Activated naive CD4-positive, alpha-beta T cell treated with anti-CD3 and anti-CD28 coated beads, Interleukin-2, amount 10 ng/mL, durations not matched to agents 7 days and 5 days (primary cell): ENCODE data around the gene IQCE.
A peak's percentile ranks its signal among the peaks of the same experiment; 100 is the strongest.

ENCODE experiments used
- CTCF ChIA-PET: fragments of 350-600 bp; sonication (Branson Sonifier 250); formaldehyde crosslinking; loops from one replicate; lab custom pipeline; 2021; ENCODE audit warnings: antibody characterized with exemption; lab: Charles Lee
- DNase-seq: peaks from one replicate; pipeline ENCODE4 v3.0.0-alpha.2; 2020
- H3K27ac Mint-ChIP-seq: one replicate; pipeline ENCODE4 v1.8.0; 2021; ENCODE audit warnings: mild to moderate bottlenecking, moderate library complexity, mixed read lengths
- H3K27me3 Mint-ChIP-seq: one replicate; pipeline ENCODE4 v1.8.0; 2021; ENCODE audit warnings: mild to moderate bottlenecking, mixed read lengths
- H3K36me3 Mint-ChIP-seq: one replicate; pipeline ENCODE4 v1.8.0; 2021; ENCODE audit warnings: mixed read lengths
- H3K4me1 Mint-ChIP-seq: one replicate; pipeline ENCODE4 v1.8.0; 2021; ENCODE audit warnings: mixed read lengths
- H3K4me3 Mint-ChIP-seq: one replicate; pipeline ENCODE4 v1.8.0; 2021; ENCODE audit warnings: mild to moderate bottlenecking, moderate library complexity, mixed read lengths
- H3K9me3 Mint-ChIP-seq: one replicate; pipeline ENCODE4 v1.8.0; 2021; ENCODE audit warnings: mixed read lengths

Gene IQCE

GRCh38 chr7:2639181-2639681 lies 80.5 kb downstream of the IQCE start:
- Mint-ChIP-seq H3K36me3 (no peaks in the 10 kb centered on the region), H3K27ac (no peak overlapping the region), H3K9me3 (no peaks in the 10 kb centered on the region), H3K27me3 (peaks cover under 1% of the 10 kb centered on the region), H3K4me1 (peaks cover under 1% of the 10 kb centered on the region), H3K4me3 (no peak overlapping the region)
- no peak for DNase-seq
- CTCF ChIA-PET: no interaction called here

- no peaks in the 10 kb centered on the region for H3K27me3 Mint-ChIP-seq
- H3K4me1 Mint-ChIP-seq: peaks cover 7% of the 10 kb centered on the region
These were observed 81.1 kb downstream of the IQCE start for GRCh38 chr7:2639695-2640481.

GRCh38 chr7:2640482-2640830 lies 81.7 kb downstream of the IQCE start:
- H3K27ac Mint-ChIP-seq: no peak overlapping the region
- CTCF ChIA-PET: no interaction called here
- DNase-seq: no peak
- H3K9me3 Mint-ChIP-seq: no peaks in the 10 kb centered on the region
- H3K36me3 Mint-ChIP-seq: no peaks in the 10 kb centered on the region
- H3K4me1 Mint-ChIP-seq: peaks cover 12% of the 10 kb centered on the region
- H3K27me3 Mint-ChIP-seq: no peaks in the 10 kb centered on the region
- H3K4me3 Mint-ChIP-seq: no peak overlapping the region

More at GRCh38 chr7:2639695-2640481, 81.1 kb downstream of the IQCE start:
- Mint-ChIP-seq H3K4me3 (no peak overlapping the region), H3K9me3 (no peaks in the 10 kb centered on the region), H3K27ac (no peak overlapping the region), H3K36me3 (no peaks in the 10 kb centered on the region)
- CTCF ChIA-PET: no interaction called here
- no peak for DNase-seq

GRCh38 chr7:2640846-2641316 lies 82.1 kb downstream of the IQCE start:
- H3K9me3 Mint-ChIP-seq: no peaks in the 10 kb centered on the region
- H3K4me1 Mint-ChIP-seq: peaks cover 16% of the 10 kb centered on the region
- CTCF ChIA-PET: no interaction called here
- no peak for DNase-seq
- no peak overlapping the region for H3K4me3 Mint-ChIP-seq
- H3K27ac Mint-ChIP-seq: no peak overlapping the region
- no peaks in the 10 kb centered on the region for H3K36me3 Mint-ChIP-seq
- no peaks in the 10 kb centered on the region for H3K27me3 Mint-ChIP-seq

- CTCF ChIA-PET: no interaction called here
- no peaks in the 10 kb centered on the region for H3K9me3 Mint-ChIP-seq
- peaks cover 16% of the 10 kb centered on the region for H3K4me1 Mint-ChIP-seq
- H3K27me3 Mint-ChIP-seq: no peaks in the 10 kb centered on the region
- no peak for DNase-seq
- H3K4me3 Mint-ChIP-seq: no peak overlapping the region
- H3K27ac Mint-ChIP-seq: no peak overlapping the region
- no peaks in the 10 kb centered on the region for H3K36me3 Mint-ChIP-seq
These were observed 82.9 kb downstream of the IQCE start for GRCh38 chr7:2641406-2642393.

GRCh38 chr7:2643386-2644219 lies 84.8 kb downstream of the IQCE start:
- DNase-seq: no peak
- H3K36me3 Mint-ChIP-seq: no peaks in the 10 kb centered on the region
- peak overlapping the region; percentile 60 for H3K27ac Mint-ChIP-seq
- CTCF ChIA-PET: interaction anchor here (0.8 to 3.0 kb wide), 2 partner anchors 37 to 66 kb away, joined by 3 to 13 read pairs; no protein-coding TSS in a partner anchor
- no peaks in the 10 kb centered on the region for H3K9me3 Mint-ChIP-seq
- H3K4me1 Mint-ChIP-seq: peaks cover 16% of the 10 kb centered on the region
- no peak overlapping the region for H3K4me3 Mint-ChIP-seq
- H3K27me3 Mint-ChIP-seq: no peaks in the 10 kb centered on the region

DNA sequence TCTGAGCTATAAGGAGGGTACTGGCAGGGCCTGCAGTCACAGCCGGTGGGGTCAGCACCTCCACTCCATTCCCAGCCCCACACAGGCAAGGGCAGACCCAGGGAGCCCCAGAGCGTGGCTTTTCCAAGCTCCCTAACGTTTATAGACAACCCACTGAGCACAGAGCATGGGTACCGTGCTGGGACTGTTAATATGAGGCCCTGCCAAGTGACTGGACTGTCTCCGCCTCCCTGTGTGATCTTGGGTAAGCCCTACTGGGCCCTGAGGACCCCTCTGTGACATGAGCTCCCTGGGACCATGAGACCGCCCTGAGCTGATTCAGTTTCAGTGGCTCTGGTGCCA lies 85.4 kb downstream of the IQCE start:
- Mint-ChIP-seq H3K4me1 (peaks cover 16% of the 10 kb centered on the region), H3K36me3 (no peaks in the 10 kb centered on the region), H3K9me3 (no peaks in the 10 kb centered on the region), H3K27me3 (no peaks in the 10 kb centered on the region), H3K4me3 (no peak overlapping the region), H3K27ac (no peak overlapping the region)
- CTCF ChIA-PET: interaction anchor here (0.8 to 3.0 kb wide), 3 partner anchors 37 to 164 kb away, joined by 3 to 13 read pairs (median 3); no protein-coding TSS in a partner anchor
- no peak for DNase-seq

GRCh38 chr7:2644562-2645273 lies 85.9 kb downstream of the IQCE start:
- CTCF ChIA-PET: interaction anchor here (0.8 to 3.0 kb wide), 3 partner anchors 36 to 164 kb away, joined by 3 to 13 read pairs (median 3); no protein-coding TSS in a partner anchor
- no peaks in the 10 kb centered on the region for H3K27me3 Mint-ChIP-seq

DNA sequence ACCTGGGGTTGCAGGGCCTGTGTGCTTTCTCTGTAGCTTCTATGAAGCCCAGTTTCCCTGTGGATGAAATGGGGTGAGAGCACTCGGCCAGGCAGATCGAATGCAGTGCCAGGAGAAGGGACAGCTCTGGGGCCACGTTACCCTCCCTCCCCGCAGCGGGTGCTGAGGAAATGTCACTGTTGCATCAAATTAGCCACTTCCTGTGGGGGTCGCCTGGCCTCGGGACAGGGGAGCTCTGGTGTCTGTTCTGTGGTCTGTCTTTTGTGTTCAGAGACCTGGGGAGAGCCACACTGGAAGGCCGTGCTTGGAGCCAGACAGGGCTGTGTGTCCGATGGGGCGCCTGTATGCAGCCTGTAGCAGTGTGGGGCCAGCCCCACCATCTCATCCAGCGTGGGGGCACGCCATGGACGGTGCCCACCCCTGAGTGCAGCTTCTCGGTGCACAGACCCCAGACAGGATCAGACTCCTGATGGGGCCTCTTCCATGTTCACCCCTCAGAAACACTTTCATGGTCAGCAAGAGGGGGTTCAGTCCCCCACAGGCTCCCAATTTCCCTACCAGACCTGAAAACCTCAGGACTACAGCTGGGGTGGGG lies 86.6 kb downstream of the IQCE start:
- DNase-seq: peak; percentile 61
- H3K4me1 Mint-ChIP-seq: peaks cover 16% of the 10 kb centered on the region
- H3K9me3 Mint-ChIP-seq: no peaks in the 10 kb centered on the region

More at GRCh38 chr7:2644562-2645273, 85.9 kb downstream of the IQCE start:
- H3K9me3 Mint-ChIP-seq: no peaks in the 10 kb centered on the region
- peaks cover 16% of the 10 kb centered on the region for H3K4me1 Mint-ChIP-seq
- DNase-seq: no peak
- H3K36me3 Mint-ChIP-seq: no peaks in the 10 kb centered on the region
- peak overlapping the region; percentile 49 for H3K4me3 Mint-ChIP-seq
- peak overlapping the region; percentile 66 for H3K27ac Mint-ChIP-seq

DNA sequence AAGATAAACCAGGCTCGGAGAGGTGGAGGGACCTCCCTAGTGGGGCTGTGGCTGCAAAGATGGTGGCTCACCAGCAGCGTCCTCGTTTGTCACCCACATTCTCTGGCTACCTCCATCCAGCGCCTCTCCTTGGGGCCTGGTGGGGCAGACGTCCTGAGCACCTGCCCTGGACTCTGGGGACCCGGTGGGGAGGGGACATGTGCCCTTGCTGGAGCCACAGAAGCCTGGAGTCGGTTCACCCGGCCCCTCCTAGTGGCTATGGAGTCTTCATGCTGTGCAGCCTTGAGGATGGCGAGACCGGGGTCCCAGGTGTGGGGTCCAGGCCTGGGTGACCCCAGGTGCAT lies 87.5 kb downstream of the IQCE start:
- Mint-ChIP-seq H3K4me3 (no peak overlapping the region), H3K27me3 (no peaks in the 10 kb centered on the region), H3K36me3 (no peaks in the 10 kb centered on the region), H3K4me1 (peaks cover 16% of the 10 kb centered on the region), H3K27ac (no peak overlapping the region), H3K9me3 (no peaks in the 10 kb centered on the region)
- CTCF ChIA-PET: interaction anchor here (3.0 kb wide), 1 partner anchor 64 kb away, joined by 13 read pairs; no protein-coding TSS in a partner anchor
- DNase-seq: no peak

More for the DNA sequence above, 86.6 kb downstream of the IQCE start:
- Mint-ChIP-seq H3K36me3 (no peaks in the 10 kb centered on the region), H3K27ac (peak overlapping the region; percentile 66), H3K27me3 (no peaks in the 10 kb centered on the region), H3K4me3 (peak overlapping the region; percentile 23)
- CTCF ChIA-PET: interaction anchor here (1.2 to 3.0 kb wide), 2 partner anchors 64 to 165 kb away, joined by 3 to 13 read pairs; no protein-coding TSS in a partner anchor

DNA sequence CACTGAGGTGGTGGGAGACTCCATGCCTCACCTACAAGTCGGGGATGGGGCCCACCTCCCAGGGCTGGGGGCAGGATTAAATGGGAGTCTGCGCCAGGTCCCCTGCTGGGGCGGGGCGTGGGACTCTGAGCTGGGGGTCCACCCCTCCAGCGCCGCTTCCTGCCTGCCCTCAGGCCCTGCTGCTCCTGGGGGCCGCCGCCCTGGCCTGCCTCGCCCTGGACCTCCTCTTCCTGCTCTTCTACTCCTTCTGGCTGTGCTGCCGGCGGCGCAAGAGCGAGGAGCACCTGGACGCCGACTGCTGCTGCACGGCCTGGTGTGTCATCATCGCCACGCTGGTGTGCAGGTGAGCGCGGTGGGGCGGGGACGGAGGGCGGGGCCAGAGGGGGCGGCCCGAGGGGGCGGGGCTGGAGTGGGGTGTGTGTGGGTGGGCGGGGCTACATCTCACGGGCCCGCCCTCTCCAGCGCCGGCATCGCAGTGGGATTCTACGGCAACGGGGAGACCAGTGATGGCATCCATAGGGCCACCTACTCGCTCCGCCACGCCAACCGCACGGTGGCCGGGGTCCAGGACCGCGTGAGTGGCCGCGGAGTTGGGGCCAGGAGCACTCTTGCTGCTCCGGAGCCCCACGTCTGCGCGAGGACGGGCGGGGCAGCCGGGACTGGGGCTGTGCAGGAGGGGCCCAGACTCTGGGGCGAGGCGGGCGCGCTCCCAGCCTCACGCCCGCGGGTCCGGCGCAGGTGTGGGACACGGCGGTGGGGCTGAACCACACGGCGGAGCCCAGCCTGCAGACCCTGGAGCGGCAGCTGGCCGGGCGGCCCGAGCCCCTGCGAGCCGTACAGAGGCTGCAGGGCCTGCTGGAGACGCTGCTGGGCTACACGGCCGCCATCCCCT lies 88.1 kb downstream of the IQCE start:
- no peak for DNase-seq
- H3K27me3 Mint-ChIP-seq: no peaks in the 10 kb centered on the region
- no peaks in the 10 kb centered on the region for H3K9me3 Mint-ChIP-seq
- no peaks in the 10 kb centered on the region for H3K36me3 Mint-ChIP-seq
- no peak overlapping the region for H3K4me3 Mint-ChIP-seq
- peaks cover 16% of the 10 kb centered on the region for H3K4me1 Mint-ChIP-seq
- CTCF ChIA-PET: no interaction called here
- H3K27ac Mint-ChIP-seq: peak overlapping the region; percentile 52

DNA sequence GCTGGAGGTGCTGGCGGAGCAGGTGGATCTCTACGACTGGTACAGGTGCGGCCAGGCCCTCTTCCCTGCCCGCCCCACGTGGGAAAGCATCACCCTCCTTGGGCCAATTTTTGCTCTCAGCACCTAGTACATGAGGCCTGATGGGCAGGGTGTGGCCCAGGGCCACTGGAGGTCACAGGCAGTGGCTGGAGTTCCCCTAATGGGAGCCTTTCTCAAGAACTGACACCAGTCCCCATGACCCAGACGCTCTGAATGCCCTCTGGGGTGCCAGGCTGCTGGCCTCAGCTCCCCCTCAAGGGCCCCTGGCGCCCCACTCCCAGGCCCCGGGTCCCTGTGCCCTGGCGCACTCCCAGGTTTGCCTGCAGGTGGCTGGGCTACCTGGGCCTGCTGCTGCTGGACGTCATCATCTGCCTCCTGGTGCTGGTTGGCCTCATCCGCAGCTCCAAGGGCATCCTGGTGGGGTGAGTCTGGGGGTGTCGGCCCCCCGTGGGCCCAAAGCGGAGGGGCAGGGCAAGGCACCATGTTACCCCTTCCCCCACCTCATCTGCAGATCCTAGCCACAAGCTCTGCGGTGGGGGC lies 88.9 kb downstream of the IQCE start:
- CTCF ChIA-PET: no interaction called here
- H3K9me3 Mint-ChIP-seq: no peaks in the 10 kb centered on the region
- H3K36me3 Mint-ChIP-seq: no peaks in the 10 kb centered on the region
- no peaks in the 10 kb centered on the region for H3K27me3 Mint-ChIP-seq
- H3K4me3 Mint-ChIP-seq: no peak overlapping the region
- no peak overlapping the region for H3K27ac Mint-ChIP-seq
- no peak for DNase-seq
- H3K4me1 Mint-ChIP-seq: peaks cover 16% of the 10 kb centered on the region
